ENCODE measurements around the gene PRKG1.

GRCh38 chr10:52198540-52198939, 1124.3 kb downstream of the PRKG1 start:
- TF ChIP-seq CTCF (conservative IDR thresholded peaks at IDR 0.05 in 1 of 2, IDR thresholded peaks at IDR 0.05 in 1 of 2; ENCODE audit: low read depth in 1 of 2, low read length in 2 of 2) (no peak), EZH2 (IDR thresholded peaks at IDR 0.05; ENCODE audit: low read length, missing control alignments) (no peak)
